Lung (tissue), 12 donors: Measurements from ENCODE around the gene TMEM147. TPM values are rescaled to one million over a fixed set of nuclear protein-coding genes. Genes with fewer than 3 reads are reported as not detected.

Source experiments
- ATAC-seq: fragments of 200-7000 bp; cut with Tn5 transposase; one replicate; pipeline ENCODE4 v1.9.1; 2020; ENCODE audit warnings: moderate number of reproducible peaks; ENCODE audit not compliant: insufficient read depth, low FRiP score
- DNase-seq, 3 donors: peaks; one replicate each; pipeline ENCODE4 v3.0.0-alpha.2; 2013 to 2017
- H3K27ac ChIP-seq, 2 donors: one replicate each; pipeline ENCODE4 v1.5.1; 2013; ENCODE audit warnings: mild to moderate bottlenecking in 2 of 2, moderate library complexity in 2 of 2, control low read depth in 1 of 2, inconsistent platforms in 1 of 2, low read depth in 1 of 2, low read length in 1 of 2
- H3K27me3 ChIP-seq, 3 donors: one replicate each; pipeline ENCODE4 v1.5.1; 2013; ENCODE audit warnings: low read length in 2 of 3; ENCODE audit not compliant: control insufficient read depth in 3 of 3, insufficient read depth in 3 of 3
- H3K36me3 ChIP-seq, 4 donors: one replicate each; pipeline ENCODE4 v1.5.1; 2013; ENCODE audit warnings: low read length in 4 of 4, mild to moderate bottlenecking in 1 of 4, moderate library complexity in 1 of 4; ENCODE audit not compliant: control insufficient read depth in 4 of 4, insufficient read depth in 4 of 4
- H3K4me1 ChIP-seq, 5 donors: one replicate each; pipeline ENCODE4 v1.5.1; 2013; ENCODE audit warnings: low read length in 5 of 5, mild to moderate bottlenecking in 2 of 5, moderate library complexity in 1 of 5; ENCODE audit not compliant: control insufficient read depth in 5 of 5, insufficient read depth in 5 of 5
- H3K4me3 ChIP-seq: one replicate; pipeline ENCODE4 v1.5.1; 2013; ENCODE audit warnings: mild to moderate bottlenecking, control low read depth, moderate library complexity
- H3K9ac ChIP-seq, 2 donors: one replicate each; pipeline ENCODE4 v1.5.1; 2013; ENCODE audit warnings: low read length in 2 of 2, control low read depth in 1 of 2; ENCODE audit not compliant: insufficient read depth in 1 of 2
- H3K9me3 ChIP-seq, 4 donors: one replicate each; pipeline ENCODE4 v1.5.1; 2013; ENCODE audit warnings: low read length in 3 of 4, mild to moderate bottlenecking in 1 of 4, moderate library complexity in 1 of 4; ENCODE audit not compliant: control insufficient read depth in 4 of 4, insufficient read depth in 3 of 4
- CTCF ChIP-seq: IDR thresholded peaks from 2 replicates; pipeline ENCODE4 v1.5.1; 2012; ENCODE audit warnings: mild to moderate bottlenecking; ENCODE audit errors: control extremely low read depth, extremely low read depth
- WGBS, 2 donors: extraction: QIAGEN DNeasy Blood & Tissue Kit; methylation state at CpG; one replicate each; pipeline ENCODE4 v1.1.7; 2013; 5-methylcytosine and 5-hydroxymethylcytosine counted together
- polyA plus RNA-seq, 2 donors: library from polyadenylated mRNA; stranded (reverse); fragments of 200-250 nt; gene quantifications; one replicate each; pipeline ENCODE4 v1.2.1, GENCODE V29; 2013
- total RNA-seq, 2 donors: library from RNA; depleted of rRNA in 1 of 2; stranded (reverse); fragments of >200 nt in 1 of 2; gene quantifications; one replicate each; pipeline ENCODE4 v1.2.1, GENCODE V29; 2014 to 2021
- donor health status: control.
- donor health status: control.
- donor health status: Bipolar disorder and iron deficiency.
- donor health status: healthy.
- donor health status: DM: yes; HTN: yes; CAD: no.

The TMEM147 gene
- total and polyA plus RNA-seq, 4 donors = 39.0 to 167 (median 124) TPM

GRCh38 chr19:35506011-35506410, 39.4 kb upstream of the TMEM147 start:
- TF ChIP-seq CTCF = no peak
- DNase-seq = no peak
- H3K27ac ChIP-seq = no peak overlapping the region
- H3K9me3 ChIP-seq = no peaks in the 10 kb centered on the region
- peaks cover 0 to 8% (median 0%) of the 10 kb centered on the region in 5 donors for H3K4me1 ChIP-seq
- 77 to 84% methylated on average over 7 of the region's 7 CpGs for WGBS, 2 donors
- H3K36me3 ChIP-seq = no peaks in the 10 kb centered on the region
- H3K27me3 ChIP-seq = peaks cover 0 to 12% (median 7%) of the 10 kb centered on the region in 3 donors
- ATAC-seq = no peak
- H3K9ac ChIP-seq = no peak overlapping the region
- H3K4me3 ChIP-seq = no peak overlapping the region

GRCh38 chr19:35507561-35507960, 37.9 kb upstream of the TMEM147 start:
- DNase-seq = no peak

GRCh38 chr19:35508129-35508528, 37.3 kb upstream of the TMEM147 start:
- DNase-seq = no peak
- WGBS, 2 donors = 89 to 92% methylated on average over 3 of the region's 3 CpGs
- peaks cover 0 to 12% (median 7%) of the 10 kb centered on the region in 3 donors for H3K27me3 ChIP-seq

More at GRCh38 chr19:35507561-35507960, 37.9 kb upstream of the TMEM147 start:
- H3K27ac ChIP-seq = no peak overlapping the region
- ATAC-seq = no peak
- H3K9ac ChIP-seq = no peak overlapping the region
- TF ChIP-seq CTCF = no peak
- peaks cover 0 to 12% (median 7%) of the 10 kb centered on the region in 3 donors for H3K27me3 ChIP-seq
- 78 to 83% methylated on average over 11 of the region's 11 CpGs for WGBS, 2 donors
- H3K4me3 ChIP-seq = no peak overlapping the region
- peaks cover 0 to 8% (median 0%) of the 10 kb centered on the region in 5 donors for H3K4me1 ChIP-seq
- no peaks in the 10 kb centered on the region for H3K36me3 ChIP-seq
- H3K9me3 ChIP-seq = no peaks in the 10 kb centered on the region

More at GRCh38 chr19:35508129-35508528, 37.3 kb upstream of the TMEM147 start:
- H3K4me3 ChIP-seq = no peak overlapping the region
- no peak for ATAC-seq
- no peak overlapping the region for H3K9ac ChIP-seq
- no peak for TF ChIP-seq CTCF
- no peaks in the 10 kb centered on the region for H3K9me3 ChIP-seq
- no peak overlapping the region for H3K27ac ChIP-seq
- H3K4me1 ChIP-seq = peaks cover 0 to 10% (median 0%) of the 10 kb centered on the region in 5 donors
- no peaks in the 10 kb centered on the region for H3K36me3 ChIP-seq
